T-helper 22 cell (primary cell): ENCODE results near the gene FYN.
A peak's percentile ranks its signal among the peaks of the same experiment; 100 is the strongest.

ENCODE experiments used
- DNase-seq: peaks from one replicate; pipeline ENCODE4 v3.0.0-alpha.2; 2020; ENCODE audit warnings: low read depth

The FYN gene

DNA sequence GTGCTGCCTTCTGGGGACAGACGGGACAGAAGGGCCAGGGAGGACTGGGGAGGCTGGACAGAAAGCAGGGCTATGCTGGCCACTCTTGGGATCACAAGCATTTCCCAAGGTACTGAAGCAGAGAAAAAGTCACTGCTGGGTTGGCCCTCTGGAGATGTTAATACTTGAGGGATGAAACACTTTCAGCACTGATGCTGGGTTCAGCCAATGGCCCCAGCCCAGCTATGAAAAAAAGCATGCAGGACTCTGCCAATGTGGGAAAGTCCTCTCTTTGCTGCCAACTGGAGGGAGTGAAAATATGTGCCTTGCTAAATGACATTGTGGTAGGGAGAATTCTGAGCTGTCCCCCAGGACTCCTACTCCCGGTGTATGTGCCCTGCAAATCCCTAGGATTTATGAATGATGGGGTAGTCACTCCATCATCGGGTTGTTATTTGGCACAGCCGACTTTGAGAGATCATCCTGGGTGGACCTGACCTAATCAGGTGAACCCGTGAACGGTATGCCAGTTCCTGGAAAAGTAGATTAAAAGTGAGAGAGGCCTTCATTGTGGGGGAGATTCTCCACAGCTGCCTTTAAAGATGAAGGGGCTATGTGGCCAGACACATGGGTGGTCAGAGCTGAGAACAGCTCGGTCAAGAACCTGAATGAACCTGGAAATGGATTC lies 147.7 kb downstream of the FYN start:
- no peak for DNase-seq

DNA sequence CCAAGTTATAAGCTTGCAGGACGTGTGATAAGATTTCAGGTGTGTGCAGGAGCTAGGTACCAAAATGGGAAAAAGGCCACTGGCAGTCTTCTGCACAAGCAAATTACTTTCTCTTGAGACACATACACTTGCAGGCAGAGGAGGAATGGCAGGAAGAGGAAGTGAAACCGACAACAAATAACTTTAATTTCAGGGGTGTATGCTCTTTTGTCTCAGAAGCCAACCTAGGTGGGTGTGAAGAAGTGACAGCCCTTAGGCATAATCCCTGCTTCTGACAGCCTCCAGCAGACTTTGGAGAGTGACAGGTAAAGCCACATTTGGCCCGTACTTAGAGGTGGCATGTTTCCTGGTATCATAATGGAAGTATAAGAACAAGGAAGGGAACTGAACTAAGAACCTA lies 148.7 kb downstream of the FYN start:
- DNase-seq = no peak

DNA sequence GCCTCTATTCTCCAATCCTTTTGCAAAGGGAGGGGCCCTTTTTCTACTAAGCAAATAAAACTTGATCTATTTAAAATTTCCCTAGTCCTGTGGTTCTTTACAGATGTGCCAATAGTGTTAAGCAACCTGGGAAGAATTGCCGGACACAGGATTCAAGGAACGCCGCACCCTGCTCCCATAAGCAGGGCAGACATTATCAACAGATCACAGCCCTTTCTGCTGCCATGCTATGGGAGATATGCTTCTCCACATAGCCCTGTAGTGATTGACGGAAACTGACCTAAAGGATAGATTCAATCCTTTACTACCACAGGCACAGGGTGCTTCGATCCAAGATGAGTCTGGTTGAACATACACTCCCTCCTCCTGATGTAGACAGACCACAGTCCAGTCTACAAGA lies 149.2 kb downstream of the FYN start:
- no peak for DNase-seq

DNA sequence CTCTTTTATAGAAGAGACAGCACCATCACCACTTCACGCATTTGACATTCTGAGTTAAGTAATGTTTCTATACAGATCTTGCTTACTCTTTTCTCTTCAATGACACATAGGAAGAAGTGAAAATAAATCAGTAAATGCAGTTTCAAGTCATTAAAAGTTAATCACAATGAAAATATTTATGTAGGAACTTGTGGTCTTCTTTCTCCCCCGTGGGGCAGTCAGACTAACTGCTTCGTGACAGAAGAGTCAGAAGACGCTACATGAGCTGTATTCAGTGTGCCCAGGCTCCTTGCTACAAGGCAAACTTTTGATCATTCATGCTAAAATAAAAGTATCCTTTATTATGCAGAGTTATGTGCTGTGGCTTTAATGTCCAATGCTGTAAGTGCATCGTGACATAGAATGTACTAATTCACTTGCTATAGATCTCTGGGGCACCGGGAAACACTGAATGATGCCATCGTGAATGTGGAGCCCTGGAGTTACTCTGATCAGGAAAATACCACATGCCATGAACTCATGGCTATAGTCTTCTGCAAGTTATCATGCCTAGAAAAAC lies 149.8 kb downstream of the FYN start:
- DNase-seq = no peak

DNA sequence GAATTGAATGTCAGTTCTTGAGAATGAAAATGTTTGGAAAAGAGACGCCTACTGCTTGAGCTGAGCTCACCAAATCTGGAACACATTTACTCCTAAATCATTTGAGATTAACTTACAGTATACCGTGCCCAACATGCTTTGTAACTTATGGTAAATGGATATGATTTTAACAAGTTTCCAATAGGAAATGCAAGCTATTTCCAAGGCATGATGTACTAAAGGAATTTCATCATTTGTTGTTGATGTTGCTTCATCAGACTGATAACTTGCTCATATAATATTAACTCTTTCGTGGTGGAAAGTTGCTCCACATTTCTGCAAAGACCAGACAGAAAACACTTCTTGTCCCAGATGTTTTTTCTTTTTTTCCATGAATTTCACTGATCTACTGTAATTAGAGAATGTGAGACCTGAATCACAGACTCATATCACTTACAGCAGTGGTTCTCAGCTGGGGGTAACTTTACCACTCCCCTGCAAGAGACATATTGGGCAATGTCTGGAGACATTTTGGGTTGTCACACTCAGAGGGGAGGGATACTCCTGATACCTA lies 151.0 kb downstream of the FYN start:
- no peak for DNase-seq

DNA sequence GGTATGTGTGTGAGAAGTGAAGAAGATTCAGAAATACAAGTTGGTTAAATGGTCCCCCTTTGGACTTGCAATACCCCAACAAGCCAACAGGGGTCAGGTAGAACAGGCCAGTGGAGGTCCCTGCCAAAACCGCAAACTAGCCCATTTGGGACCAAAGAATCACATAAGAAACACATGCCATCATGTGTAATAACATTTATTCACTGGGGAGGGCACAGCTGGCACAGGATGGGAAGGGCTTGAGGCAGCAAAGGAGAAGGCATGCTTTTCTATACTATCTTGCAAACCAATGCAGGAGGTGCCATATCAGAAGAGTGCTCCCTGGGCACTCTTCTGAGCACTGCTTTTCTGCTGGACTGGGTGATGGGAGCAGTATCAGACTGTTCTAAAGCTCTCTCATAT lies 151.5 kb downstream of the FYN start:
- DNase-seq = peak; percentile 9

DNA sequence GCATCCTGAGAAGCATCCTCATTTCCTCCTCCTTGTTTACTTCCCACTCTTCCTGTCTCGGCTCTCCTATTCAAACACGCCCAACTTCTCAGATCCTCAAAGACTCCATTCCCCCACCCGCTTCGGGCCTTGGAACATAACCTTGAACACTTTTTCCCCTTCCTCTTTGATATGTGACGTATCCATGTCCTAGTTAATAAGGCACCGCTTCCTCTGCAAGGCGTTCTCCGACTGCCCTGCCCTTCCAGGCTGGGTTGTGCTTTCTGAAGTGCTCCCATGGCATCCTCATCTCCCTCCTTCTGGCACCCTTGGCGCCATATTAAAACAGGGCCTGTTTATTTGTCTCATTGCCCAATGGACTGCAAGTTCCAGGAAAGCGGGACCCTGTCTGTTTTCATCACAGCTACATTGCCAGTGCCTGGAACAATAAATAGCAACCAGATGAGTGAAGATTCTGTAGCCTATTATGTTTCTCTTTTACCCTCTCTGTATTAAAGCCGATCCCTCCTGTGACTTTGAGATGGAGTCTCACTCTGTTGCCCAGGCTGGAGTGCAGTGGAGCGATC lies 152.2 kb downstream of the FYN start:
- no peak for DNase-seq

DNA sequence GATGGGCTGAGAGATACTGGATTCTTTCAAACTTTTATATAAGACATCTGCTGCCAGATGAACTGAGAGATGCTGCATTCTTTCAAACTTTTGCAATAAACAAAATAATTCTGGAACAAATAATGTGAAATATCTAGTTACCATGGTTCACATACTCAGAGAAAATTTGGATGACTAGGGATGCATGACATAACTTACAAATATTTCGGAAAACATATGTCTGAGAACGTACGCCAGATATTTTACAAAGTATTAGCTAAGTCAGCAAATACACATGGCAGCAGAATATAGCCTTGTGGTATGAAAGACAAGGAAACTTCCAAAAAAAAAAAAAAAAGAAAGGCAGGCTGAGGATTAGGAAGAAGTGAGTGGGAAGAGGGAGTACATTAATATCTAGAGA lies 154.3 kb downstream of the FYN start:
- no peak for DNase-seq

DNA sequence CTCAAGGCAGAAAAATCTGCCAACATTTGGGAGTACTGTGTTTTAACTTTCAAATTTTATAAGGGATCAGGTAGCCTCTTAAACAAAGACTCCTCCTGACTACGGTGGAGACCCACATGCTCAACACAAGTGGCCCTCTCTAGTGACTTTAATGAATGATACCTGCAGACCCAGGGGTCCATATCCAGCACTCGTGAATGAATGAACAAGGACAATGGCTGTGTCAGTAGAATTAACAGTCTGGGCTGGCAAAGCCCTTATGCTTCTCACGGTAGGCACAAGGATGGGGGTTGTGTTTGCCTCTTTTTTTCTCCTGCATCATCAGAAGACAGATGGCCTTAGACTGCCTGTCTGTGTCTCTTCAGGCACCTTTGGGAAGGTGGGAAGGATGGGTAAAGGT lies 154.9 kb downstream of the FYN start:
- DNase-seq = no peak

DNA sequence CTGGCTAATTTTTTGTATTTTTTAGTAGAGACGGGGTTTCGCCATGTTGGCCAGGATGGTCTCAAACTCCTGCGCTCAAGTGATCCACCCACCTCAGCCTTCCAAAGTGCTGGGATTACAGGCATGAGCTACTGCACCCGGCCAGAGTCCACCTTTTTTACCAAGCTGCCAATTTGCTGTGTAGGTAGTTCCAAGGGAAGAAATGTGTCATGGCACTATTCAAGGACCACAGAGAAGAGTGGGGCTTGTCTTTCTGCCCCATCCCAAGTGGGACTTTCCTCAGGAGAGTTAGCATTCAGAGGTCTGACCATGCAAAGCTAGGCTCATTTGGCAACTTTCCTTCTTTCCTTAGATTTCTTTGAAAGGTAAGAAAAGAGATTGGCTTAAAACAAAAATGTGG lies 155.6 kb downstream of the FYN start:
- DNase-seq = no peak

DNA sequence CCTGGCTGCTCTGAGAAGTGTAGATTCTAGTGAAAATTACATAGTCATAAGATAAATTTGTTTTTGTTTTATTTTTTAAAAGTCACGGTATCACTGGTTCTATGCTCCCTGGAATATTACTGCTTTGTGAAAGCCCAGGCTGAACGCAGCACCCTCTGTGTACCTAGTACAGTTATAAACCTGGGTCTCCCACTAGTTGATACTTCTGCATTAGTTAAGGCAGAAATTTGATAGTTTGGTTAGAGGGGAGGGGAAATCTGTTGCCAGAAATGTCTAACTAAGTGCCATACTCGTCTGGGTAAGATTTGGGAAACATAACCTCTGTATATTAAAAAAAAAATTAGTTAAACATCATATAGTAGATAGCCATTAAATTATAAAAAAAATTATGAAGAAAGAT lies 156.9 kb downstream of the FYN start:
- DNase-seq = no peak

DNA sequence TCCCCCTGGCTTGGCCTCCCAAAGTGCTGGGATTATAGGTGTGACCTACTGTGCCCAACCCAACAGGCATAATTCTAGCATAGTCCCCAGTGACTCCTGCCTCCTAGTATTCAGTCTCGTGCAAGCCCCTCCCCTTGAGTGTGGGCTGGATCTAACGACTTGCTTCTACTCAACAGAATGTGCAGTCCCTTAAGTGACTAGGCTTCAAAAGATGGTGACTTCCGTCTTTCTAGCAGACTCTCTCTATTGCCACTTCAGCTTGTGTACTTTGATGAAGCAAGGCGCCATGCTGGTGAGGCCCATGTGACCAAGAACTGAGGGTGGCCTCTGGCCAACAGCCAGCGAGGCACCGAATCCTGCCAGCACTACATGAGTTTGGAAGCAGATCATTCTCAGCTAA lies 157.9 kb downstream of the FYN start:
- DNase-seq = no peak

DNA sequence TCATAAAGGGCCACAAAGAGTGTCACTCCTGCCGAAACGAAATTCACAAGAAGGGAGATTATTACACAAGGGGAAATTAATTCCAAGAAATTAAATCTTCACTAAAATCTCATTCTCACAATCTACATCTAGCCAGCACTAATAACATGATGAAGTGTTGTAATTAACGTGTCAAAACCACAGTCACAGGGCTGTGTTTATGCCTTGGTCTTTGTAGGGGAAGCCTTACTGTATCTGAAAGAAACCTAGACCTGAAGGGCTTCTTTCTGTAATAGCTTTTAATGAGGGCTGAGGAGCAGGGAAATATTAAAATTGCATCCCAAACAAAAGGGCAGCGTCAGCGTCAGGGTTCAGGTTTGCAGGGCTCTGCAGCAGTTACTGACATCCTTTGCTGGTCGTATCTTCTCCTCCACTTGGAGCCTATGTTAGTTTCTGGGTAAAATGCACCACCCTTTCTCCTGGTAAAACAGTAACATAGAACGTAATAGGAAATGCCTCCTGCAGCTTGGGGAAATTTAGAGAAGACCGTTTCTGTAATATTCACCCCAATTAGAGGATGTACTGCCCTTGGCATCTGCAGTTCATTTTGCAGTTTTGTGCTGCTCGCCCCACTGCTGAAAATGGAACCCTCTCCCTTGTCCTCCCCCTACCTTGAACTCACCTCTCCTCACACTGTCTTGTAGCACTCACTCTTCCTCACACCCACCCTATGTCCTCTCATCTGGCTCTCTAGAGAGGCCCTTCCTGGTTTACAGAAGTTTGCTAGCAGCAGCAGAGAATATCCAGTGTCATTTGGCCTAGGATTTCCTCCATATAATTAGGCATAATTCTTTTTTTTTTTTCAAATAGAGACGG lies 158.6 kb downstream of the FYN start:
- DNase-seq = no peak

DNA sequence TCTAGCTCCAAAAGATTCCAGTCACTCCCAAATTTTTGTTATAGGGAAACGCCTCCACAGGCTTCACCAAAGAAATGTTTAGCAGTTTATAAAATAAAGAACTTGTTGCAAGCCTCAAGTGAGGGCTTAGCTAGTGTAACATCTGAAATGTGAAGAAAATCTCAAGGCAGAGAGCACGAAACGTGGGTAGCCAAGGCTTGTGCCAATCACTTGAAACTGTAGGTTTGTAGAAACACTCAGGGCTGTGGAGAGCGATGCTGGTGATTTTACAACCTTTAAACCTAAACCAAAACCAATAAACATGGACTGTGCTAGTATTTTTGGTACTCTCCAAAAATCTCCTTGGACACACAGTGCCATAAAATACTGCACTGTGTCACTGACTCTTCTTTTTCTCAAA lies 159.4 kb downstream of the FYN start:
- DNase-seq = no peak

DNA sequence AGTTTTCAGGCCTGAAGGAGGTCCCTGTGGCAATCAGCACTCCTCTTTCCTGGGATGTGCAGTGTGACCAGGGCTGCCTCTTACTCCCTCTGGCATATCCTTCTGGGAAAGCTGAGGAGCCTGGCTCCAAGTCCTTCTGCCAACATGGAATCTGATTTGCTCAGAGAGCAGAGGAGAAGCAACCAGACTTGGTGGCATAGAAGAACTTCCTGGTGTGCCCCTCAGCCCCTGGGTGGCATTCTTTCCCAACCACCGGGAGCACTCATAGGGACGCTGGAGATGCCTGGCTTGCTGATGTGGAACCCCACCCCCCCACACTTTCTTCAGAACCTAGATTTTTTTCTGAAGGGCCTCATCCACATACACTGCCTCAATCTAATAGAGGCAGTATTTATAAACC lies 160.0 kb downstream of the FYN start:
- no peak for DNase-seq

DNA sequence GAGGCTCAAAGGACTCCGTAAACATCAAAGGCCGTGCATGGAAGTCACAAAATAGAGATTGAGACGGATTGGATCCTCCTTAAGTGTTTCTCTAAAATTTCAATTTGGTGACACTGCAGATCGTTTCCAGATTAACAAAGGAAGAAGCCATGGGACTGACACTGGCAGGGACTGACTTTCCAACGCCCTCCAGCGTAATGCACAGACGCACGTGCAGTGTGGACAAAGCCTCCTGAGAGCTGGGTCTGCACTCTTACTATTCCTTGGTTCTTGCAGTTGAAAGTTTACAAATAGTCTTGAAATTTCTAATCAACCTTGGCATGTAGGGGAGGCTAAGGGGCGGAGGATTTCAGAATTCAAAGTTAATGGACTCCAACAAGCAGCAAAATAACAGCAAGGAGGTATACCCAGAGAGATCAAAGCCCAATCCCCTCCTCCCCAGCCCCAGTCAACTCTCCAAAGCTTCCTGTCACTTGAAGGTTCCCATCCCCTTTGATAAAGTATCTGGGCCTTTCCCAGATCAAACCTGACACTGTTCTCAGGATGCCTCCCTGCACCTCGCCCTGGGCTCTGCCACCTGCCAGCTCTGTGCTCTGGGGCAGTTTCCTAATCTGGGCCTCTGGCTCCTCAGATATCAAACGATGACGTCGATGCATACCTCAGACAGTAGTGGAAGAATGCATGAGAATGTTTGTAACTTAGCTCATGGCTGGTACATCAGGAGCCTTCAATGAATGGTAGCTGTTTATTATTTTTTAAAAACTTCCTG lies 161.1 kb downstream of the FYN start:
- peak; percentile 14 for DNase-seq

DNA sequence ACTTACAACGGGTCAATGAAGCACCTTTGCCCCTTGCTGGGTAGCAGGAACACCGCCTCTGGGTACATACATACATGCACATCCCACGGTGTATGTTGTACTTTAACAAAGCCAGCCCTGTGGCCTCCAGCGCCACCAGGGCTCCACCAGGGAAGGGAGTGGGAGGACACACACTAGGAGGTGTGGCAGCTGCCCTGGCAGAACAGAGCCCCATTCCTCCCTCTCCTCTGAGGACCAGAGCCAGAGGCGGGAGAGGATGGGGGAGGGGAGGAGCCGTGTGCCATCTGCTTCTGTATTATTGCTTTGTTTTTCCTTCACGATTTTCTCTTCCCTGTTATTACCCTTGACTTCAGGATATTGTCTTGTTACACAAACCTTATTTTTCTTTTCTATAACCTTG lies 161.8 kb downstream of the FYN start:
- DNase-seq = no peak

DNA sequence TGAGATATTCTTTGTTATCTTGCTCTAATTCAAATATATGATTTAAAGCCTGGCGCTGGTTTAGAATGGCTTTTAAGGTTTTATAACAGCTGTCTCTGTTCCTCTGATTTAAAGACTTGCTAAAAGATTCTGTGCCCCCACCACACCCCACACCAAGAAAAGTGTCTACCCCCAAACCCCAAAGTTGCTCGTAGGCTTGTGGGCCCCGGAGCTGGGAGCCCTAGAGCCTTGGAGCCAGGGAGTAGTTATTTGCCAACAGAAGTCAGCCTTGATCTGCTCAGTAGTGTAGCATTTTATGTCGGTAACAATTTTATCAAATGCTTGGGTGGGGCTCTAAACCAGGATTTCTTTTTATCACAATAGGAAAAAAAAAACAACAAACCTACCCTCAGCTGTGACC lies 162.3 kb downstream of the FYN start:
- DNase-seq = no peak

DNA sequence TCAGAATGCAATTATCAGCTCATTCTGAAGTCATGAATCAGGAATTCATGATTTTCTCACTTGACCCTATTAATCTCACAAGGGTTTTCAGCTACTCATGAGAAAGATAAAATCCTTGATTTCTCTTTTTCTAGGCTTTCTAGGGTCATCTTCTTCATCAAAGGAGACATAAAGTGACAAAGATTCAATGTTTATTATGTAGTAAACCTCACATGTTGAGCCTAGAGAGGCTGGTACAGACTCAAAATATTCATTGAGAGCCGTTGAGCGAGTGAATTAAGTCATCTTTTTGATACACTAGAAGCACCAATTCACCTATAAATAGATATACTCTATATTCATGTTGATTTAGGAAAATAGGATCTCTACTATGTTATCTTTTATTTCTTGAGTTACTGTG lies 162.8 kb downstream of the FYN start:
- no peak for DNase-seq

DNA sequence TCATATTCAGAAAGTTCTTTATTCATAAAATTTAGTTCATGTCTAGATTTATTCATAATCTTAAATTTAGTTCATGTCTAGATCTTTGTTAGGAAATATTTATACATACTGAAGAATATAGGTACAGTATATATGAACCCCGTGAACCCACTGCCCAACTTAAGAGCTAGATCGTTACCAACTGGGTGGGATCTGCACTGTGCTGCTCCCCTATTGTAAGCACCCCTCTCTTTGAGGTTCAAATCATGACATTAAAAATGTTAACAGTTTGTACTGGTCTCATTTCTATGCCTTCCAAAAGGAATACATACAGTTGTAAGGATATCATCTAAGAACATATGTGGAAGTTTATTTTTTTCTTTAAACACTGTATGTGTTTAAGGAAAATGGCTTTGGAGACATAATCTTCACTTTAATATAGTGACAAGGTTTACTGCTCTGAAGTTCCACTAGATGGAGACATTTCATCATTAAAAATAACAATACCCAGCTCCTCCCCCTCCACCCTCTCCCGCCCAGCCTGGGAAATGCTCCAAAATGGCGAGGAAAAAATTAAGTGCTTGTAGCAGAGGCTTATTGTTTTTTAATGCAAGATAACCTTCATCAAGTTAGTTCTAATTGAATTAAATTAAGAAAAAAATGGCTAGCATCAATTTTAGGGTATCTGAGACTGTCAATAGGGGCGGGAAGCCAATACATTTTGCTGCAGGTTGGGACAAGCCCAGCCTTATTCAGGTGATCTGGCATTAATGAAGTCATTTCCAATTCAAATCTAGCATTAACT lies 163.4 kb downstream of the FYN start:
- peak; percentile 41 for DNase-seq

DNA sequence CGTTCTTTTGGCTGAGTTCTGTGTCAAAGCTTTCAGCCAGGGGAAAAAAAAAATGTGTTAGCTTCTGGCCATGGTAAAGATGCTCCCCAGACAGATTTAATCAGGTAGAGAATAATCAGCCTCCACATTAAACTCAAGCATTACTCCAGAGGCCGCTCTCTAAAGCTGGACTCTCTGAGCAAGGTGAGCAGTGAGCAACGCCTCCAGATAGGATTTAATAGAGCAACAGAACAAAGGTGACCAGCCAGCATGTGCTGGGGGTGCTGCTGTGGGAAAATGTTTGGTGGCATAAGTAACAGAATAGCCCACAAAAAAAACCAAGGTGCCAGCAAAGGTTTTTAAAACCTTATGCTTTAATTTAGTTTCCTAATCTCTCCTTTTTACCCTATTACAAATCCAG lies 164.1 kb downstream of the FYN start:
- no peak for DNase-seq
